ENCODE results near the gene DNAJC9. TPM values are rescaled to one million over a fixed set of nuclear protein-coding genes. Genes with fewer than 3 reads are reported as not detected.
A peak's percentile ranks its signal among the peaks of the same experiment; 100 is the strongest.

The DNAJC9 gene
- total RNA-seq, 1 donor from 2014 or later = 24.5 TPM

DNA sequence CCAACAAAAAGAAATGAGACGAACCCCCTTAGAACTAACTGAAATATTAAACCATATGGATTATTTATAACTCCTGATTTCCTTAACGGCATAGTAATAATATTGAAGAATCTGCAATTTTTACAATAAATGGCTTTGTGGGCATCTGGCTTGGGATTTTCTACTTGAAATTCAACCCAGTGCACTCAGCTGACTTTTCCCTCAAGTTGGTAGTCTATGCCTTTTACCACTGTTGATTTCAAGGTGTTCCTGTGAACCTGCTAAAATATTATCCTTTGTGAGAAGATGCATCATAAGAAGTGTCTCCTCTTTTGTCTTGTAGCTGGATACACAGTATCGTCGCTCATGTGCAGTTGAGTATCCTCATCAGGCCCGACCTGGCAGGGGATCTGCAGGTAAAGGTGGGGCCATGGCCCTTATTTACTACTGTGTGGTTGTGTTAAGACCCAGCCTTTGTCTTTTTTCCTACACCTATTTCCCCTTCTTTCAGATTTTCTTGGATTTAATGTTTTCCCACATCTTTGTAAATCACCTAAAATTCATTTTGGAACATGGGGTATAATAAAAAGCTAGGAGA, 8.0 kb downstream of the DNAJC9 start:
- TF ChIP-seq, protein P1, sequence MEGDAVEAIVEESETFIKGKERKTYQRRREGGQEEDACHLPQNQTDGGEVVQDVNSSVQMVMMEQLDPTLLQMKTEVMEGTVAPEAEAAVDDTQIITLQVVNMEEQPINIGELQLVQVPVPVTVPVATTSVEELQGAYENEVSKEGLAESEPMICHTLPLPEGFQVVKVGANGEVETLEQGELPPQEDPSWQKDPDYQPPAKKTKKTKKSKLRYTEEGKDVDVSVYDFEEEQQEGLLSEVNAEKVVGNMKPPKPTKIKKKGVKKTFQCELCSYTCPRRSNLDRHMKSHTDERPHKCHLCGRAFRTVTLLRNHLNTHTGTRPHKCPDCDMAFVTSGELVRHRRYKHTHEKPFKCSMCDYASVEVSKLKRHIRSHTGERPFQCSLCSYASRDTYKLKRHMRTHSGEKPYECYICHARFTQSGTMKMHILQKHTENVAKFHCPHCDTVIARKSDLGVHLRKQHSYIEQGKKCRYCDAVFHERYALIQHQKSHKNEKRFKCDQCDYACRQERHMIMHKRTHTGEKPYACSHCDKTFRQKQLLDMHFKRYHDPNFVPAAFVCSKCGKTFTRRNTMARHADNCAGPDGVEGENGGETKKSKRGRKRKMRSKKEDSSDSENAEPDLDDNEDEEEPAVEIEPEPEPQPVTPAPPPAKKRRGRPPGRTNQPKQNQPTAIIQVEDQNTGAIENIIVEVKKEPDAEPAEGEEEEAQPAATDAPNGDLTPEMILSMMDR (IDR thresholded peaks at IDR 0.05; ENCODE audit: unreplicated experiment) = no peak
- H3K4me3 Mint-ChIP-seq (ENCODE audit: unreplicated experiment) = no peak overlapping the region
- peaks cover 8% of the 10 kb centered on the region for H3K4me1 Mint-ChIP-seq (ENCODE audit: unreplicated experiment)
- no peak overlapping the region for H3K27ac Mint-ChIP-seq (ENCODE audit: unreplicated experiment)
- no peak for DNase-seq (ENCODE audit: low spot score)
- peaks cover 24% of the 10 kb centered on the region for H3K36me3 Mint-ChIP-seq (ENCODE audit: low read depth, unreplicated experiment)
- peaks cover 3% of the 10 kb centered on the region for H3K27me3 Mint-ChIP-seq (ENCODE audit: unreplicated experiment)
- no peaks in the 10 kb centered on the region for H3K9me3 Mint-ChIP-seq (ENCODE audit: unreplicated experiment)

- no peak for DNase-seq (ENCODE audit: low spot score)
- H3K27me3 Mint-ChIP-seq (ENCODE audit: unreplicated experiment) = no peaks in the 10 kb centered on the region
- no peak overlapping the region for H3K4me3 Mint-ChIP-seq (ENCODE audit: unreplicated experiment)
- no peak overlapping the region for H3K27ac Mint-ChIP-seq (ENCODE audit: unreplicated experiment)
- H3K36me3 Mint-ChIP-seq (ENCODE audit: low read depth, unreplicated experiment) = peaks cover 13% of the 10 kb centered on the region
- H3K9me3 Mint-ChIP-seq (ENCODE audit: unreplicated experiment) = no peaks in the 10 kb centered on the region
- no peaks in the 10 kb centered on the region for H3K4me1 Mint-ChIP-seq (ENCODE audit: unreplicated experiment)
- TF ChIP-seq, protein P1 (IDR thresholded peaks at IDR 0.05; ENCODE audit: unreplicated experiment) = no peak
Observed at GRCh38 chr10:73234695-73235094, 12.4 kb downstream of the DNAJC9 start.

- DNase-seq (ENCODE audit: low spot score) = no peak
- no peaks in the 10 kb centered on the region for H3K4me1 Mint-ChIP-seq (ENCODE audit: unreplicated experiment)
- TF ChIP-seq, protein P1 (IDR thresholded peaks at IDR 0.05; ENCODE audit: unreplicated experiment) = no peak
- H3K4me3 Mint-ChIP-seq (ENCODE audit: unreplicated experiment) = no peak overlapping the region
- H3K36me3 Mint-ChIP-seq (ENCODE audit: low read depth, unreplicated experiment) = peaks cover 13% of the 10 kb centered on the region
- no peak overlapping the region for H3K27ac Mint-ChIP-seq (ENCODE audit: unreplicated experiment)
- no peaks in the 10 kb centered on the region for H3K27me3 Mint-ChIP-seq (ENCODE audit: unreplicated experiment)
- H3K9me3 Mint-ChIP-seq (ENCODE audit: unreplicated experiment) = no peaks in the 10 kb centered on the region
Observed at GRCh38 chr10:73233883-73234282, 13.2 kb downstream of the DNAJC9 start.

GRCh38 chr10:73232887-73233286, 14.2 kb downstream of the DNAJC9 start:
- Mint-ChIP-seq H3K27me3 (ENCODE audit: unreplicated experiment) (no peaks in the 10 kb centered on the region), H3K36me3 (ENCODE audit: low read depth, unreplicated experiment) (peaks cover 13% of the 10 kb centered on the region), H3K4me3 (ENCODE audit: unreplicated experiment) (peak overlapping the region; percentile 24), H3K27ac (ENCODE audit: unreplicated experiment) (no peak overlapping the region), H3K4me1 (ENCODE audit: unreplicated experiment) (no peaks in the 10 kb centered on the region), H3K9me3 (ENCODE audit: unreplicated experiment) (no peaks in the 10 kb centered on the region)
- DNase-seq (ENCODE audit: low spot score) = peak; percentile 16
- TF ChIP-seq, protein P1 (IDR thresholded peaks at IDR 0.05; ENCODE audit: unreplicated experiment) = no peak

DNA sequence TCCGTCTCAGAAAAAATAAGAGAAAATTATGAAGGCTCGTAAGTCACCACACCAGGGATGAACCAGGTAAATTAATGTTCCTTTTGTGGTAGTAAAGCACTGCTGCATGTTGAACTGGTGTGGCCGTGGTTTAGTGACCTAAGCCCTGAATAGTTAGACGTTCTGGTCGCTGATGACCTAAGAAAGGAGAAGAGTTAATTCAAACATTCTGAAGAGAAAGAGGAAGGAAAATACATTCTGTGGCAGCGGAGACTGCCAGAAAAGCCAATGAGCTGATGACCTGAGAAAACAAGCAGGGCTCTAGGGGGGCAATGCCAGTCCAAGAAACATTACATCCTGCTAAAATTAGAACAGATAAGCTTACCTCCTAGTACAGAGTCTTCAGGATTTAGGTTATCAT, 17.5 kb downstream of the DNAJC9 start:
- Mint-ChIP-seq H3K36me3 (ENCODE audit: low read depth, unreplicated experiment) (peaks cover 9% of the 10 kb centered on the region), H3K9me3 (ENCODE audit: unreplicated experiment) (no peaks in the 10 kb centered on the region), H3K27ac (ENCODE audit: unreplicated experiment) (no peak overlapping the region), H3K27me3 (ENCODE audit: unreplicated experiment) (no peaks in the 10 kb centered on the region), H3K4me1 (ENCODE audit: unreplicated experiment) (no peaks in the 10 kb centered on the region), H3K4me3 (ENCODE audit: unreplicated experiment) (no peak overlapping the region)
- TF ChIP-seq, protein P1 (IDR thresholded peaks at IDR 0.05; ENCODE audit: unreplicated experiment) = no peak
- no peak for DNase-seq (ENCODE audit: low spot score)

Data from endothelial cell (in vitro differentiated cells).